ENCODE data around the gene GLG1.
"Not testable (repeated sequence)": the region's sequence is repeated elsewhere in the genome, so short reads cannot be mapped to it uniquely, and the experiment has no call there.

GLG1 gene

DNA sequence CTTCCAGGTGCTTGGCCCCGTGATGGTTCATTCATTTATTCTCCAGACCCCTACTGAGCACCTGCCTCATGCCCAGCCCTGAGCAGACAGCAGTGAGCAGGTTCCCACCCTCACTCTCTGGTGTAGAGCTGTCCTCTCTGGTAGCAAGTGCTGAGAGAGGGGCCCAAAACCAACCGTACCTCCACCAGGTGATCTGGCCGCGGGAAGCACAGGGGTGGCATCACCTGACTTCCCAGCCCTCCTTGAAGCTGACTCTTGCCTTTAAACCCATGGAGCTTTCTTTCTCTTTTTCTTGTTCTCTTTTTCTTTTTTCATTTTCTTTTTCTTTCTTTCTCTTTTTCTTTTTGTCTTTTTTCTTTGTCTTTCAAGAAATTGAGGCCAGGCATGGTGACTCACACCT lies 206.7 kb downstream of the GLG1 start:
- DNase-seq: not testable (repeated sequence)

- not testable (repeated sequence) for DNase-seq
These were observed 208.6 kb downstream of the GLG1 start for GRCh38 chr16:74398212-74398895.
